ENCODE data around the gene LINC01488. TPM values are rescaled to one million over a fixed set of nuclear protein-coding genes. Genes with fewer than 3 reads are reported as not detected.

LINC01488 gene
- total RNA-seq, 2 experiments from 2014 or later = not detected

GRCh38 chr11:69439127-69439526, 42.3 kb upstream of the LINC01488 start:
- Mint-ChIP-seq H3K27ac (no peak overlapping the region), H3K4me1 (ENCODE audit: low read depth) (peaks cover 12% of the 10 kb centered on the region), H3K36me3 (ENCODE audit: low read depth) (no peaks in the 10 kb centered on the region), H3K27me3 (peaks cover 5% of the 10 kb centered on the region), H3K4me3 (no peak overlapping the region), H3K9me3 (no peaks in the 10 kb centered on the region)
- H3K4me3 ChIP-seq (ENCODE audit: low read length) = no peak overlapping the region
- no peak overlapping the region for H3K27ac ChIP-seq (ENCODE audit: low read depth in 1 of 2, low read length in 2 of 2)
- intact Hi-C loops (cut with DNase I, micrococcal nuclease) = no loop called here
- no peaks in the 10 kb centered on the region for H3K9me3 ChIP-seq (ENCODE audit: control insufficient read depth in 1 of 2, insufficient read depth in 1 of 2, low read length in 2 of 2)
- no peak for DNase-seq
- no peaks in the 10 kb centered on the region for H3K36me3 ChIP-seq (ENCODE audit: insufficient read depth, low read length)
- TF ChIP-seq CTCF (IDR thresholded peaks at IDR 0.05) = no peak
- peaks cover 16% of the 10 kb centered on the region for H3K4me1 ChIP-seq (ENCODE audit: insufficient read depth, low read length)
- ATAC-seq (ENCODE audit: poor library complexity) = no peak
- ChIA-PET CTCF (no interaction called here), POLR2A (no interaction called here)
- peaks cover 0 to 4% of the 10 kb centered on the region in 2 experiments for H3K27me3 ChIP-seq (ENCODE audit: control insufficient read depth in 1 of 2, insufficient read depth in 2 of 2, low read length in 2 of 2)

- TF ChIP-seq CTCF (IDR thresholded peaks at IDR 0.05) = no peak
- H3K4me1 Mint-ChIP-seq (ENCODE audit: low read depth) = peaks cover 12% of the 10 kb centered on the region
- ChIA-PET CTCF (no interaction called here), POLR2A (no interaction called here)
- Histone ChIP-seq H3K9me3 (ENCODE audit: control insufficient read depth in 1 of 2, insufficient read depth in 1 of 2, low read length in 2 of 2) (no peaks in the 10 kb centered on the region), H3K4me1 (ENCODE audit: insufficient read depth, low read length) (peaks cover 19% of the 10 kb centered on the region), H3K27me3 (ENCODE audit: control insufficient read depth in 1 of 2, insufficient read depth in 2 of 2, low read length in 2 of 2) (peaks cover 0 to 9% of the 10 kb centered on the region in 2 experiments), H3K27ac (ENCODE audit: low read depth in 1 of 2, low read length in 2 of 2) (no peak overlapping the region), H3K4me3 (ENCODE audit: low read length) (no peak overlapping the region), H3K36me3 (ENCODE audit: insufficient read depth, low read length) (no peaks in the 10 kb centered on the region)
- DNase-seq = no peak
- H3K4me3 Mint-ChIP-seq = no peak overlapping the region
- no peaks in the 10 kb centered on the region for H3K9me3 Mint-ChIP-seq
- no peak overlapping the region for H3K27ac Mint-ChIP-seq
- intact Hi-C loops (cut with DNase I, micrococcal nuclease) = no loop called here
- ATAC-seq (ENCODE audit: poor library complexity) = no peak
- H3K27me3 Mint-ChIP-seq = peaks cover 3% of the 10 kb centered on the region
- no peaks in the 10 kb centered on the region for H3K36me3 Mint-ChIP-seq (ENCODE audit: low read depth)
Measured at GRCh38 chr11:69439651-69440464, 41.6 kb upstream of the LINC01488 start.

DNA sequence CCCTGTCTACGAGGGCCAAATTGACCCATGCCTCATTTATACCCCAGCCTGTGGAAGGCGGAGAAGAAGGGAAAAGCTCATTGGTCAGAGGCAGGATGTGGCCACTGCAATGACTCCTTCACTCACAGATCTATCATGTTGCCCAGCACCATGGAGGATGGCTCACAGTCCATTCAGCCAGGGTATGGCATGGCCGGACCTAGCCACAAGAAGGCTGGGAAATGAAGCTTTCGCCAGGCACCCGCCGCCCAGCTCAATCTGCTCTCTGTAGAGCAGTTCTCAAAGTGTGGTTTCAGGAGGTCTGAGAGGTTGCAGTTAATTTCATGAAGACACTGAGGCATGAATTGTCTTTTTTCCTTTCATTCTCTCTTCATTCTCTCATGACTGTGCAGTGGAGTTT, 40.6 kb upstream of the LINC01488 start:
- Mint-ChIP-seq H3K36me3 (ENCODE audit: low read depth) (no peaks in the 10 kb centered on the region), H3K27ac (no peak overlapping the region), H3K4me1 (ENCODE audit: low read depth) (peaks cover 12% of the 10 kb centered on the region), H3K4me3 (no peak overlapping the region), H3K9me3 (no peaks in the 10 kb centered on the region), H3K27me3 (peaks cover 6% of the 10 kb centered on the region)
- Histone ChIP-seq H3K9me3 (ENCODE audit: control insufficient read depth in 1 of 2, insufficient read depth in 1 of 2, low read length in 2 of 2) (no peaks in the 10 kb centered on the region), H3K27ac (ENCODE audit: low read depth in 1 of 2, low read length in 2 of 2) (no peak overlapping the region), H3K4me1 (ENCODE audit: insufficient read depth, low read length) (peaks cover 19% of the 10 kb centered on the region), H3K4me3 (ENCODE audit: low read length) (no peak overlapping the region), H3K36me3 (ENCODE audit: insufficient read depth, low read length) (no peaks in the 10 kb centered on the region), H3K27me3 (ENCODE audit: control insufficient read depth in 1 of 2, insufficient read depth in 2 of 2, low read length in 2 of 2) (peaks cover 0 to 9% of the 10 kb centered on the region in 2 experiments)
- no peak for ATAC-seq (ENCODE audit: poor library complexity)
- intact Hi-C loops (cut with DNase I, micrococcal nuclease) = no loop called here
- ChIA-PET POLR2A (no interaction called here), CTCF (no interaction called here)
- no peak for TF ChIP-seq CTCF (IDR thresholded peaks at IDR 0.05)
- DNase-seq = no peak

Measured in CD4-positive, alpha-beta T cell (primary cell).